ENCODE results near the gene TNFRSF1A.

TNFRSF1A gene

GRCh38 chr12:6341417-6342139 lies at the start of gene TNFRSF1A:
Gene TNFRSF1A (minus strand): TSS chr12:6342076. CDS start chr12:6341814, 262 bp downstream.
- peak; percentile 25 to 53 for DNase-seq (ENCODE audit: low read depth in 2 of 2)

- no peak for DNase-seq (ENCODE audit: low read depth in 2 of 2)
These were observed 49.1 kb upstream of the TNFRSF1A start for GRCh38 chr12:6391013-6391412.

- no peak for DNase-seq (ENCODE audit: low read depth in 2 of 2)
These were observed 48.4 kb upstream of the TNFRSF1A start for GRCh38 chr12:6390084-6390799.

GRCh38 chr12:6387541-6387940 lies 45.7 kb upstream of the TNFRSF1A start:
- no peak for DNase-seq (ENCODE audit: low read depth in 2 of 2)

- no peak for DNase-seq (ENCODE audit: low read depth in 2 of 2)
These were observed 44.6 kb upstream of the TNFRSF1A start for GRCh38 chr12:6386491-6386890.

GRCh38 chr12:6386038-6386437 lies 44.2 kb upstream of the TNFRSF1A start:
- DNase-seq (ENCODE audit: low read depth in 2 of 2) = no peak

GRCh38 chr12:6384499-6385436 lies 42.9 kb upstream of the TNFRSF1A start:
- no peak for DNase-seq (ENCODE audit: low read depth in 2 of 2)

- DNase-seq (ENCODE audit: low read depth in 2 of 2) = no peak
These were observed 42.0 kb upstream of the TNFRSF1A start, which contains the start of gene LTBR for GRCh38 chr12:6383572-6384498. Gene LTBR (plus strand): TSS chr12:6384162. CDS start chr12:6384359, 197 bp downstream.

GRCh38 chr12:6382982-6383381 lies 41.1 kb upstream of the TNFRSF1A start:
- DNase-seq (ENCODE audit: low read depth in 2 of 2) = no peak

- DNase-seq (ENCODE audit: low read depth in 2 of 2) = no peak
These were observed 40.5 kb upstream of the TNFRSF1A start for GRCh38 chr12:6382371-6382770.

GRCh38 chr12:6380141-6381121 lies 38.6 kb upstream of the TNFRSF1A start:
- DNase-seq (ENCODE audit: low read depth in 2 of 2) = no peak

GRCh38 chr12:6378709-6379472 lies 37.0 kb upstream of the TNFRSF1A start:
- no peak for DNase-seq (ENCODE audit: low read depth in 2 of 2)

GRCh38 chr12:6377667-6377994 lies 35.8 kb upstream of the TNFRSF1A start:
- DNase-seq (ENCODE audit: low read depth in 2 of 2) = no peak

- DNase-seq (ENCODE audit: low read depth in 2 of 2) = no peak
These were observed 35.2 kb upstream of the TNFRSF1A start for GRCh38 chr12:6376870-6377666.

GRCh38 chr12:6376079-6376869 lies 34.4 kb upstream of the TNFRSF1A start:
- DNase-seq (ENCODE audit: low read depth in 2 of 2) = no peak

GRCh38 chr12:6375269-6376078 lies 33.6 kb upstream of the TNFRSF1A start, which contains the start of gene SCNN1A:
Gene SCNN1A (minus strand): TSS chr12:6375563. CDS start chr12:6374783, 780 bp downstream.
- no peak for DNase-seq (ENCODE audit: low read depth in 2 of 2)
